ENCODE data around the gene COA6.

The COA6 gene

GRCh38 chr1:234373064-234373958 is at the start of gene COA6:
TSS of gene COA6 (plus strand) at chr1:234373456. CDS start at chr1:234373467, 11 bp downstream.
- peak; percentile 98 for DNase-seq

- DNase-seq = no peak
Observed at GRCh38 chr1:234324821-234325220, 48.4 kb upstream of the COA6 start.

GRCh38 chr1:234325878-234326496 is 47.3 kb upstream of the COA6 start:
- DNase-seq = no peak

GRCh38 chr1:234326497-234327366 is 46.5 kb upstream of the COA6 start:
- DNase-seq = peak; percentile 77

- DNase-seq = no peak
Observed at GRCh38 chr1:234327577-234328164, 45.6 kb upstream of the COA6 start.

GRCh38 chr1:234330843-234331215 is 42.4 kb upstream of the COA6 start:
- no peak for DNase-seq

- no peak for DNase-seq
Observed at GRCh38 chr1:234331507-234331906, 41.7 kb upstream of the COA6 start.

- DNase-seq = no peak
Observed at GRCh38 chr1:234336359-234336758, 36.9 kb upstream of the COA6 start.

- no peak for DNase-seq
Observed at GRCh38 chr1:234337233-234337632, 36.0 kb upstream of the COA6 start.

GRCh38 chr1:234340528-234340927 is 32.7 kb upstream of the COA6 start:
- DNase-seq = no peak

GRCh38 chr1:234342774-234343173 is 30.5 kb upstream of the COA6 start:
- DNase-seq = no peak

- DNase-seq = no peak
Observed at GRCh38 chr1:234345237-234345636, 28.0 kb upstream of the COA6 start.

GRCh38 chr1:234348964-234349363 is 24.3 kb upstream of the COA6 start:
- DNase-seq = no peak

- DNase-seq = no peak
Observed at GRCh38 chr1:234355782-234356510, 17.3 kb upstream of the COA6 start.

GRCh38 chr1:234356615-234357269 is 16.5 kb upstream of the COA6 start:
- DNase-seq = peak; percentile 72

- no peak for DNase-seq
Observed at GRCh38 chr1:234357831-234358230, 15.4 kb upstream of the COA6 start.

GRCh38 chr1:234361102-234361603 is 12.1 kb upstream of the COA6 start:
- no peak for DNase-seq

- DNase-seq = no peak
Observed at GRCh38 chr1:234362558-234362957, 10.7 kb upstream of the COA6 start.

- no peak for DNase-seq
Observed at GRCh38 chr1:234368320-234369032, 4.8 kb upstream of the COA6 start.

GRCh38 chr1:234369033-234369430 is 4.2 kb upstream of the COA6 start:
- DNase-seq = no peak

GRCh38 chr1:234369784-234370183 is 3.5 kb upstream of the COA6 start:
- no peak for DNase-seq

Data from activated CD8-positive, alpha-beta memory T cell treated with anti-CD3 and anti-CD28 coated beads for 24 hours (primary cell).